ENCODE measurements around the gene EPC2.
A peak's percentile ranks its signal among the peaks of the same experiment; 100 is the strongest.
"Not testable (repeated sequence)": the region's sequence is repeated elsewhere in the genome, so short reads cannot be mapped to it uniquely, and the experiment has no call there.

The EPC2 gene

DNA sequence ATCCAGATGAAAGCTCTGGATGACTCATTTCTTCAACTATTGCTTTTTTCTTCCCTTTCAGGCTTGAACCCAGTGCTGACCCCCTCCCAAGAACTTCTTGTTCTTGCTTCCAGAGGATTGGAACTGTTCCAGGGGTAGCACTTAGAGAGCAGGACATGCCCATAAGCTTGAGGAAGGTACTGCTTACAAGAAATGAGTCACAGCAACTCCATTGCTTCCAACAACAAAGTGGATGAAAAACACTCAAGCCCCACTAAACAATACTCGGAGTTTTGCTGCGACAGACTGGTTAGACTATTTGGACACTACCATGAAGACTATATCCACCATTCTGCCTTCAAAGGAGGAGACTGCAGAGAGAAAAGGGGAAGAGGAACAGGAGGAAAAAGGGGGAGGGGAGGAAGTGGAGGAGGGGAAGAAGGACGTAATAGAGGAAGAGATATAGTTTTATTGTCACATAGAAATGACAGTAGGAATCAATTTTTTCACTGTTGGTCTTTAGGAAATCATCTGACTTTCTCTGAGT lies 1.6 kb upstream of the EPC2 start:
- no peak for DNase-seq

DNA sequence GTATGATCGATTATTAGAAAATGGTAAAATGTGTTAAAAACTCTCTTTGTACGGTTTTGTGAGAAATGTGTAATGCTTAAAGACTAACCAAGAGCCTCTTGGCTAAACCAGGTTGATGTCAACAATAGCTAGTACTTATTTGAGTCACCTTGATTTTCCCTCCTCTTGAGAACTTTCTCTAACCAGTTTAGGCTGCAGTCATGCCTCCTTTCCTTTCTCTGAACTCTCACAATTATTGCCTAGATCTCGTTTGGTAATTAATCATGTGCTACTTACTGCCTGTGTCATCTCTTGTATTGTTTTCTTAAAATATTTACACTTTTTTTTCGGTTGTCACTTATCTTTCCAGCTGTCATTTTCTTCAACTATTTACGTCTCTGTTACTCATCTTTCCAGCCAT lies 1.1 kb upstream of the EPC2 start:
- peak; percentile 84 for DNase-seq

DNA sequence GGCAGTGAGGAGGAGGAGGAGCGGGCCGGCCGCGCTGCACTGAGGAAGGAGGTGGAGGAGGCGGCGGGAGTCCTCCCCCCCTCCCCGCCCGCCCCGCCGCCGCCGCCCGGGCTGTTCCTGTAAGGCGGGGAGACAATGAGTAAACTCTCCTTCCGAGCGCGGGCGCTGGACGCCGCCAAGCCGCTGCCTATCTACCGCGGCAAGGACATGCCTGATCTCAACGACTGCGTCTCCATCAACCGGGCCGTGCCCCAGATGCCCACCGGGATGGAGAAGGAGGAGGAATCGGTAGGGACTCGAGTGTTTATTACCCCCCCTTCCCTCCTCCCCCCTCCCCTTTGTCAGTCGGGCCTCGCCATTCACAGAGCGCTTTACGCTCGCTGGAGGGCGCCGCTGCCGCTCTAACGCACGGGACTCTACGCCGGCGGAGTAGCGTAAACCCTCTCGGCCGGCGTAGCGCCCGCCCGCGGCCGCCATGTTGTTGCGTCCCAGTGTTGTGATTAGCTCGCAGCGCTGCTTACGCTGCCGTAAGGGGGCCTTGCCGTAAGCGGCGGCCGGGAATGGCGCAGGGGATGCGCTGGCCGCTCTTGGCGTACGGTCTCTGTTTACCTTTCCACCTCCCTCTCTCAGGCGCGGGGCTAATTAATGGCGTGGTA lies 460 bp downstream of the EPC2 start:
- DNase-seq = peak; percentile 94

DNA sequence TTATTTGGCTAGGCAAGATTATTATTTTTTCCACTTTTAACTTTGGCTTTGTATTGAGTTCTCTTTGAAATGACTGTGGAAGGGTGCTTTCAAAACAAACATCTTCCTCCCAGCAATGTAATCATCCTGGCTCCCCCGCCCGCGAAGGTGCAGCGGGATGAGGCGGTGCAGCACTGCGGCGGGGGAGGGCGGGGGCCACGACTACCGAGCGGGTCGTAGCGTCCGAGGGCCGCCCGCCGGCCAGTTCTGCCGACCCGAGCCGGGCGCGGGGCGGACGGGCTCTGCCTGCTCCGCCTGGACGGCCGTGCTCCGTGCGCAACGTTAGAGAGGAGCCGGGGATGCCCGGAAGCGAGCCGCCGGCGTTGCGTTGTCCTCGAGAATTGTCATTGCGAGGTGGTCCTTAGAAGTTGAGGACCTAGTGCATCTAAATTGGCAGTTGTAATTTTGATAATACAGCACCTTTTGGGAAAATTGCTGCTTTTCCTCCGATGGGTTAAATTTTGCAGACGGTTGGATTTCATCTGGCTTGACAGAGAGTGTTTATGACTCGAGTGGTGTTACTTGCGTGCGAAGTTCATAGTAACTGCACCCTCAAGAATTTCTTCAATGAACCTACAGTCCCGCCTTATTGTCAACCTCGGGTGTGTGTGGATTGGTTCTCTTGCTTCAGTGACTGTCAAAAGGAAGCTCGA lies 1.1 kb downstream of the EPC2 start:
- peak; percentile 84 for DNase-seq

DNA sequence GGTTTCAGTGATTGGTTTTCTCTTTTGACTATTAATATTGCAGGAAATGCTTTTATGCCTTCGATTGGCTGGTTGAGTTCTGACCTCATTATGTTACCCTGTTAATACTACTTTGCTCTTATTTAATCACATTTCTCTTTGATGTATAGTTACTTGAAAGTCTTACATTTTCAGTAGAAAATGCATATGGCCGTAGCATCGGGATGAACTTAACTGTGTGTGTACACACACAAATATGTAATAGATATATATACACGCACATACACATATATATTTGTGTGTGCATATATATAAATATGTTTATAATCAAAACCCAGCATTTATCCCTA lies 1.6 kb downstream of the EPC2 start:
- no peak for DNase-seq

DNA sequence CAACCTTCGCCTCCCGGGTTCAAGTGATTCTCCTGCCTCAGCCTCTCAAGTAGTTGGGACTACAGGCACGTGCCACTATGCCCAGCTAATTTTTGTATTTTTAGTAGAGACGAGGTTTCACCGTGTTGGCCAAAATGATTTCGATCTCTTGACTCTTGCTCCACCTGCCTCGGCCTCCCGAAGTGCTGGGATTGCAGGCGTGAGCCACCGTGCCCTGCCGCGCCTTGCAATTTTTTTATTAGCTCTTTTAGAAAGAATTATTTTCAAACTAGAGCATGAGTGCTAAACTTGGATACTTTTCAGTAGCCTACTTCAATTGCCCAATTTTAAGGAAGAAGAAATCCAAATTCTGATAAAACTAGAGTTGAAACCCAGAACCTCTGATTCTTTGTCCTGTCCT lies 3.2 kb downstream of the EPC2 start:
- DNase-seq = not testable (repeated sequence)

DNA sequence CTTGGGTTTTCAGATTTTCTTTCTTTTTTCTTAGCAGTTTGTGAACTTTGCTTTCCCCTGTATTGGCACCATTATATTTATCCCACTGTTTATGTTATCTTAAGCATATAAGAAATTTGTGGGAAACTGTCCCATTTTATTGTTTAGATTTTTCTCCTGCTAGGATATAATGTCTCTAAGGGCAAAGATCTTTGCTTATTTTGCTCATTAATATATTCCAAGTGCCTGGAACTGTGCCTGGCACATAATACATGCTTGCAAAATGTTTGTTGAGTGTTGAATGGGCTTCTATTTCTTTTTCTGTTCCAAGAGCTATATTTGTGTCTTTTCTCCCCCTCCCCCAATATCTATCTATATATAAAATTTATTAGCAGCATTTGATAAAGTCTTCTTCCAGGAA lies 5.4 kb downstream of the EPC2 start:
- DNase-seq = no peak

DNA sequence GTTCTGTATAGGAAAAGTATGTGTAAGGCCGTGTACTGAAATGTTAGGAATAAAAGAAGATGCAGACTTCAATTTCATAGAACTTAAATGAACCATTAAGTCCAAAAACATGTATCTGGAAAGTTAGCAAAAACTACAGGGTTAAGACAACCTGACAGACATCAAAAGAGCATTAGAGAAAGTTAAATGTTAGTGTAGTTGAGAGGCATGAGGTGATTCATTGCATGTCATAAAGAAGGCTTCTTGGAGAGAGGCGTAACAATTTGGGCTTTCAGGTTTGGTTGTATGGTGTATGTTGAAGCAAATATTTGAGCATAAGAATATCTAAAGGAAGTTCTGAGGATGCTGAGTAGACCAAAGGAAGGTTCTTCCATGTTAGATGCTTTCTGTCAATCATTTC lies 6.3 kb downstream of the EPC2 start:
- no peak for DNase-seq

DNA sequence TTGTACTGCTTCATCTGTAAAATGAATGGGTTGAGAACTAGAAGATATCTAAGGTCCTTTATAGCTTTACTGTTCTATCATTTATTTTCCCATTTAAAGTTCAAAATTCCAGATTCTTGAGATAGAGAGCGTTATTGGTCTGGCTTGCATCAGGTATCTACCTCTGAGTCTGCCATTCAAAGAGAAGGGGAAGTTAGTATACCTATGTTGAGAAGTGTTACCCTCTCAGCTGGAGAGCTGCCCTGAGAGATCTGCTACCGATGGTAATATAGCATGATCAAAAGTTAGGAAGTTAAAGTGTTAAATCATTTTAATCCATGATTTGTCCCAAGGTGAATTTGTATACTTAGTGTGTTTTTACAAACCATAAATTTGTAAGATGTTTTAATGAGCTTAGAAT lies 7.4 kb downstream of the EPC2 start:
- no peak for DNase-seq

DNA sequence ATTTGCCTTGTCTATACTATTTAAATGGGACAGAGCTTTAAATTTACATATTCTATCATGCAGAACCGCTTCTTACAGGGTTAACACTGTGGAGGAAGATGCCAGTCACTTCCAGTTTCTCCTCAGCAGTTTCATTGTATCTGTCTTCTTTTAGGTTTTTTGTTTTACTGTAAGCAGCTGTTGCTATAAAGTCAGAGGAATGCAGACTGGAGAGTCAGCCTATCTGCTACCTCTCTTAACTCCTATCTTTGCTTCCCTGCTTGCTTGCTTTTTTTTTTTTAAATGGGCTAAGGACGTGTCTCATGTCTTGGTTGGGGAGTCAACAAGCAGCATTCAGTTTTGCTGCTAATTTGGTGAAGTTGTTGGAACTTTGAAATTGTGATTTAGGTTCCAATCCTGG lies 8.9 kb downstream of the EPC2 start:
- DNase-seq = no peak

DNA sequence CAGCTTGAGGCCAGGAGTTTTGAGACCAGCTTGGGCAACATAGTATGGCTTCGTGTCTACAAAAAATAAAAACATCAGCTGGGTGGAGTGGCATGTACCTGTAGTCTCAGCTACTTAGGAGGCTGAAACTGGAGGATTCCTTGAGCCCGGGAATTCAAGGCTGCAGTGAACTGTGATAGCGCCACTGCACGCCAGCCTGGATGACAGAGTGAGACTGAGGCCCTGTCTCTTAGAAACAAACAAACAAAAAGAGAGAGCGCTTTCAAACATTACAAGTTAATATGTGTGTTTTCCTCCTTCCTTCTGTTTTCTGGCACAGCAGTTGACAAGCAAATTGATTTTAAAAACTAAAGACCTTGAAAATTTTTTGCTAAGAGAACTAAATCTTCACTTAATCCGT lies 9.9 kb downstream of the EPC2 start:
- DNase-seq = no peak

DNA sequence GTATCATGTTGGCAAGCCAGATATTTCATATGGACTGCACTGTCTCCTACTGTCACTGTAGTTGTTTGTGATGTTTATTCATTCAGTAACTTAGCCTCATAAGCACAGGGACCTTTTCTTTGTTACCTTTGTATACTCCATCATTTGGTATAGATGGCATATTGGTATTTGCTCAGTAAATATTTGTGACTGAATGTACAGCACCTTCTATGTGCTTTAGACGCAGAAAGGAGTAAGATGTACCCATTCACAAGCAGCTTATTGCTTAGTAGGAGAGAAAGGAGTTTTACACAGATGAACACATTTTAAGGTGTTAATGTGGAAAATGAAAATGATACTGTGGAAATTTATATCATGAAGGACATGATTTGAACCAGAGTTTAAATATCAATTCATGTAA lies 12.0 kb downstream of the EPC2 start:
- DNase-seq = no peak

DNA sequence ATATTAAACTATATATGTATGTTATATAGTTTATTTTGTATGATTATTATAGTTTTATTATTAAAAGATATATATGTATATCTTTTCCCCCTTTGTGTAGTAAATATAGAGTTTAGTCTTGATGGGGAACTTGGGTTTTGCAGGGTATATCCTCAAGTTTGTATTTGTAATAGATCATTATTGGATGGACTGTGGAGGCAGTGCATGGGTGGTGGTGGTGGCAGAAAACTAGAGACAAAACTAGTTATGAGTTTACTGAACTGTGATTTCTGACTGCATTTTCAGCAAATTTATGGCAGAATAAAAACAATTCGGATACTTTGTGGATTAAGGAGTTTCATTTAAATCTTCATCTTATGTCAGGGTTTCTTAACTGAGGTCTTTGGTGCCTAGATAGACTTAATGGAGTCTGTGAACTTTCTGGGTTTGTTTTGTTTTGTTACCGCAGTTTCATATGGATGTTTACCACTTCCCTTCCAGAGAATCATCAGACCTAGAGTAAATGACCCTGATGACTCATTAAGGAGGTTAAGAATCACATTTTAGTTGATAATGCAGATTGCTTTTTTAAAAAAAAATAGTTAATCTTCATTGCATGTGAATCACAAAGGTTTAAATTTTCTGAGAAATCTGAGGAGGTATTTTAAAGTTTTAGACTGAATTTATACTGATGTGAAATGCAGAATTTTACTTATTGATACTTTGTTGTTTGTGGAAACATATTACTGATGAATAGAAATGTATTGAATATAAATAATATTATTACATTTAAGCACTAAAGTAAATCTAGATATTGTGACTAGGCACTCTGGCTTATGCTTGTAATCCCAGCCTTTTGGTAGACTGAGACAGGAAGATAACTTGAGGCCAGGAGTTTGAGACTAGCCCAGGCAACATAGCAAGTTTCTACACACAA lies 14.5 kb downstream of the EPC2 start:
- DNase-seq = peak; percentile 70

DNA sequence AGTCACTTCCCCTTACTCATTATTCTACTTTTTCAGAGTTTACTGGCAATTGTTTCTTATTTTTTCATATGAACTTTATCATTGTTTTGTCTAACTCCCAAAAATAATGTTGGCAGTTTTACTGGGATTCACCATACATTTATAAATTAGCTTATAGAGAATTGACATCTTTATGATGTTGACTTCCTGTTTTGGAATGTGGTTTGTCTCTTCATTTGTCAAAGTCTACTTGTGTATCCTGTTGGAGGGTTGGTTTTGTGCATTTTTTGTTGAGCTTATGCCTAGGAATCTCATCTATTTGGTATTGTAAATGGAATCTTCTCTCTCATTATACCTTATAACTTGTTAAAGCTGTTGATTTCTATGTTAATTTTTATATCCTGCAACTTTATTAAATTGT lies 16.4 kb downstream of the EPC2 start:
- DNase-seq = no peak

DNA sequence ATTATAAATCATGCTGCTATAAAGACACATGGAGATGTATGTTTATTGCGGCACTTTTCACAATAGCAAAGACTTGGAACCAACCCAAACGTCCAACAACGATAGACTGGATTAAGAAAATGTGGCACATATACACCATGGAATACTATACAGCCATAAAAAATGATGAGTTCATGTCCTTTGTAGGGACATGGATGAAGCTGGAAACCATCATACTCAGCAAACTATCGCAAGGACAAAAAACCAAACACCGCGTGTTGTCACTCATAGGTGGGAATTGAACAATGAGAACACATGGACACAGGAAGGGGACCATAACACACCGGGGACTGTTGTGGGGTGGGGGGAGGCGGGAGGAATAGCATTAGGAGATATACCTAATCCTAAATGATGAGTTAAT lies 17.8 kb downstream of the EPC2 start:
- not testable (repeated sequence) for DNase-seq

DNA sequence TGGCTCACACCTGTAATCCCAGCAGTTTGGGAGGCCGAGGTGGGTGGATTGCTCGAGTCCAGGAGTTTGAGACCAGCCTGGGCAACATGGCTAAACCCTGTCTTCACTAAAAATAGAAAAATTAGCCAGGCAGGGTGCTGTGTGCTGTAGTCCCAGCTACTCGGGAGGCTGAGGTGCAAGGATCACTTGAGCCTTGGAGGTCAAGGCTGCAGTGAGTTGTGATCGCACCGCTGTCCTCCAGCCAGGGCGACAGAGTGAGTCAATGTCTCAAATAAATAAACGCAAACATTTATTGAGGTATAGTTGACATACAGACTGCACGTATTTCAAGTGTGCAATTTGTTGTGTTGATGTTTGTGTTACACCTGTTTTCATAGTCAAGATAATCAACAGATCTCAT lies 19.7 kb downstream of the EPC2 start:
- no peak for DNase-seq

DNA sequence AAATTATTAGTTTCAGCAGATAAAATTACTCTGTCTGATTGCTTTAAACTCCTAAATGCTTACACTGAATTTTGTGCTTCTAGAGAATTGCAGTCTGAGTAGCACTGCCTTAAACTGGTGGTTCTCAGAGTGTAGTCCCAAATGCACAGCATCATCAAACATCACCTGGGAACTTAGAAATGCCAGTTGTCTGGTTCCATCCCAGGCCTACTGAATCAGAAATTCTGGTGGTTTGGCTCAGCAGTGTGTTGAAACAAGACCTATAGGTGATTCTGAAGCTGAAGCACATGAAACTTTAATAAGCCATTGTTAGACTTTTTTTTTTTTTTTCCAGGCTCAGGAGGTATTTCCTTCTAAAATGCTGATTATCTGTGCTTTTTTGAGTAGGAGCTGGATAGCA lies 22.0 kb downstream of the EPC2 start:
- DNase-seq = no peak

DNA sequence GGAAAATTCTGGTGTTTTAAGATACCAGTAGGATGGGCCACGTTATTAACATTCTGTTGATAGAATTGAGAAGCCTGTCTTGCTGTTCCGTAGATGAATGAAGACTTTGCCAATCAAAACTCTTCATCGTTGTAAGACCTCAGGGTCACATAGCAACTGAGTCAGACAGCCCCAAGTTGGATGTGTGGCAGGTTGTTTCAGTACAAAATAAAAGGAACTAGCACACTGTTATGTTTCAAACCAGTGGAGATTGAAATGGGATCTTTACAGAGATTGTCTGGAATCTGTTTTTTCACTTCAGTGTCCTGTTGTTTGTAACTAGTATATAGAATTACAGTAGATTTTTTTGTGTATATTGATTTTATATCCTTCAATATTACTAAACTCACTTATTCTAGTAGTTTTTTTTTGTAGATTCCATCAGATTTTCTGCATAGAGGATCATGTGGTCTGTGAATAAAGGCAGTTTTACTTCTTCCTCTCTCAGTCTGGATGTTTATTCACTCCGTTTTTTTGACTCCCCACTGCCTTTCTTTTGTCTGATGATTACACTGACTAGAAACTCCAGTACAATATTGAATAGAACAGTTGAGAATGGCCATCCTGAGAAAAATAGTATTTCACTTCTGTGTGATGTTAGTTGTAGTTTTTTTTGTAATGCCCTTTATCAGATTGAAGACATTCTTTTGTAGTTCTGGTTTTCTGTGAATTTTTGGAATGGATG lies 22.7 kb downstream of the EPC2 start:
- DNase-seq = no peak

DNA sequence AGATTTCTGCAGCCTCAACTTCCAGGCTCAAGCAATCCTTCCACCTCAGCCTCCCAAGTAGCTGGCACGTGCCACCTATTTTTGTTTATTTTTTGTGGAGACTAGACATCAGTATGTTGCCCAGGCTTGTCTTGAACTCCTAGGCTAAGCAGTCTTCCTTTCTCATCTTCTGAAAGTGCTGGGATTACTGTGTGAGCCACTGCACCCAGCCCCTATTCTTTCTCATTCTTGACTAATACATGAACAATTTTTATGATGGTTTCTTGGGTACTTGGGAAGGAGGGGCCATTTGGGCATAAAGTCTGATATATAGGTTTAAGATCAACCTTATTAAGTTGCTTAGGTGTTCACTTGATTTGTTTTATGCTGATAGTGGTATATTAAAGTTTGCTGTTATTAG lies 26.2 kb downstream of the EPC2 start:
- DNase-seq = no peak

DNA sequence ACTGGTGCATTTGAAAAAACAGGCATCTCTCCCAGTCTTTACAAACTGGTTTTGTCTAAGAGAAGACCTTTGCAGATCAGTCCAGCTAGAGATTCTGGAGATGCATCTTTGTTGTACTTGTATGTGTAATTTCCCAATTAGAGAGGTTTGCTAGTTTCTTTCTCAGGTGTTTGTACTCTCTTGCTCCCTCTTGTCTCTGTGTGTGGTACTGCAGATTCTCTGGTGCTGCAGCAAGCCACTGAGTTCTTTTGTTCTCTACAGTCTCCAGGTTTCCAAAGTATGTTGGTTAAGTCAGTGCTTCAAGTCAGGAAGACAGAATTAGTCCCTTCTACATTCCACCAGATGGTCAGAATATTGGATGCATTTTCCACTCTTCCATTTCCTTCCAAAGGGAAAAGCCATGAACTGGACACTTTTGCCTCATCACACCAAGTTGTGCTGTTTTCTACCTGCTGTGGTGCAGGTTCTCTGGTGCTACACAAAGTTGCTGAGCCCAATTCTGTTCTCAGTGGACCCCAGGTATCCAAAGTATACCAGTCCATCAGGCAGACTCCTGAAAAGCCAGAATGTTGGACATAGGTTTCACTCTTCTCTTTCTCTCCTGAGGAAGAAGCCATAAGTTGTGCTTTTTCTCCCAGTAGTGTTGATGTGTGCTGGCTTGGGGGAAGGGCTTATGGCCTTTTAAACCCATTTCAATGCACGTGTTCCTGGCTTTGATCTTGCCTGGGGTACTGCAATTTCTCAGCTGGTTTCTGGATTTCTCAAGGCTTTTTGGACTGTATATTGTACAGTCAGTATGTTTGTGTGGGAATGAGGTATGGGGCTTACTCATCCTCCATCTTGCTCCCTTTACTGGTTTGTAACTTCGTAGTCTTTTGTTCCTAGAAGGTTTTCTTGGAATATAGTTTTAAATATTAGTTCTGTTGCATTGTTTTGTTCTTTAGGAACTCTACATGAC lies 29.8 kb downstream of the EPC2 start:
- peak; percentile 63 for DNase-seq

DNA sequence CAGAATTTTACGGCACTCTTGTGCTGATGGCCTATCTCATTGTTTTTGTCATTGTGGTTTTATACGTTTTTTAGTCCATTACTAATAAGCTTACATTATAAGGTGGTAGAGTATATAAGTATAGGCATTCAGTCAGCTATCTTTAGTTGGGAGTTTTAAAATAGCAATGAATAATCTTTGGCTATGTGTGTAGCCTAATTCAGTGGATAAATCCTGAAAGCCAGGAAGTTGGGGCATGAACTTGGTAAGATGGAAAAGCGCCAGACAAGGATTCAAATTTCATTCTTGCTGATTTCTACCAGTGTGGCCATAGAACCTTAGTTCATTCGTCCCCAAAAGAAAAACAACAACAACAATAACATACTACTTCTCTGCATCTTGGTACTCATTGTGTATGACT lies 31.2 kb downstream of the EPC2 start:
- no peak for DNase-seq

Data from activated CD4-positive, alpha-beta T cell treated with anti-CD3 and anti-CD28 coated beads, Interleukin-2, Interleukin-6, amounts not matched to agents 100 ng/mL and 50 ng/mL, durations not matched to agents 16 hours and 8 hours (primary cell).